ENCODE data around the gene RAD18. TPM values are rescaled to one million over a fixed set of nuclear protein-coding genes. Genes with fewer than 3 reads are reported as not detected.

The RAD18 gene
- total and polyA plus RNA-seq, 8 donors: 1.4 to 87.9 (median 4.6) TPM

DNA sequence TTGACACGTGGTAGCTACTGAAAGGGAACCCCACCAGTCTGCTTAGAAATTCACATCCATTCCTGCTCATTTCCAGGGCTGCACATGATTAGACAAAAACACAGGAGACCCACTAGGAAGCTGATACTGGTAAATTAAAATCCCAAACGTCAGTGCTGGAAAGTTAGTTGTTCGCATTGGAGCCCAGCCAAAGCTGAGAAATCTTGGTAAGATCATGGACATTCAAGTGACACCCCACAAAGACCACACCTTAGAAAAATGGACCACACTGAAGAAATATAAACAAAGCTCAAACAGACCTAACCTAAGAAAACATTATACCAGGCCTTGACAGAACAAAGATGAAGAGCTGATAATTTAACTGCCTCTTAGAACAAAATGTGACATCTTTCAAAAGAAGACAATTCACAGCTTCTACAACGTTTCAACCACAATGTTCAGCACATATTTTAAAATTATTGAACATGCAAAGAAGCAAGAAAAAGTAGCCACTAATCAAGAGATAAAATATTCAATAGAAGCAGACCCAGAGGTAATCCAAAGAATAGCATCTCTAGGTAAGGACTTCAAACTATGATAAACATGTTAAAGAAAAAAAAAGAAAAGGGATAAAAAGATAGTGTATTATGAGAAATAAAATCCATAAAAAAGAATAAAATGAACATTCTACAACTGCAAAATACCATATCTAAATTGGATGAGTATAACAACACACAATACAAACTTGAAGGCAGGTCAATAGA is 20.4 kb downstream of the RAD18 start:
- no peak for DNase-seq
- Histone ChIP-seq H3K36me3 (peaks cover 10 to 71% (median 58%) of the 10 kb centered on the region in 4 donors), H3K27ac (no peak overlapping the region), H3K4me3 (no peak overlapping the region), H3K4me1 (no peaks in the 10 kb centered on the region), H3K27me3 (no peaks in the 10 kb centered on the region), H3K9me3 (peaks cover 0 to 13% (median 2%) of the 10 kb centered on the region in 4 donors)
- no peak for TF ChIP-seq EP300 (IDR thresholded peaks at IDR 0.05)
- no peak for TF ChIP-seq POLR2AphosphoS5 (IDR thresholded peaks at IDR 0.05)
- no peak for TF ChIP-seq POLR2A (IDR thresholded peaks at IDR 0.05)
- TF ChIP-seq, protein P1, sequence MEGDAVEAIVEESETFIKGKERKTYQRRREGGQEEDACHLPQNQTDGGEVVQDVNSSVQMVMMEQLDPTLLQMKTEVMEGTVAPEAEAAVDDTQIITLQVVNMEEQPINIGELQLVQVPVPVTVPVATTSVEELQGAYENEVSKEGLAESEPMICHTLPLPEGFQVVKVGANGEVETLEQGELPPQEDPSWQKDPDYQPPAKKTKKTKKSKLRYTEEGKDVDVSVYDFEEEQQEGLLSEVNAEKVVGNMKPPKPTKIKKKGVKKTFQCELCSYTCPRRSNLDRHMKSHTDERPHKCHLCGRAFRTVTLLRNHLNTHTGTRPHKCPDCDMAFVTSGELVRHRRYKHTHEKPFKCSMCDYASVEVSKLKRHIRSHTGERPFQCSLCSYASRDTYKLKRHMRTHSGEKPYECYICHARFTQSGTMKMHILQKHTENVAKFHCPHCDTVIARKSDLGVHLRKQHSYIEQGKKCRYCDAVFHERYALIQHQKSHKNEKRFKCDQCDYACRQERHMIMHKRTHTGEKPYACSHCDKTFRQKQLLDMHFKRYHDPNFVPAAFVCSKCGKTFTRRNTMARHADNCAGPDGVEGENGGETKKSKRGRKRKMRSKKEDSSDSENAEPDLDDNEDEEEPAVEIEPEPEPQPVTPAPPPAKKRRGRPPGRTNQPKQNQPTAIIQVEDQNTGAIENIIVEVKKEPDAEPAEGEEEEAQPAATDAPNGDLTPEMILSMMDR (IDR thresholded peaks at IDR 0.05): no peak
- intact Hi-C loops (cut with DNase I; ENCODE audit: low total_unique reads): no loop called here
- WGBS, 5 donors: 85 to 91% (median 88%) methylated on average over 4 of the region's 4 CpGs

DNA sequence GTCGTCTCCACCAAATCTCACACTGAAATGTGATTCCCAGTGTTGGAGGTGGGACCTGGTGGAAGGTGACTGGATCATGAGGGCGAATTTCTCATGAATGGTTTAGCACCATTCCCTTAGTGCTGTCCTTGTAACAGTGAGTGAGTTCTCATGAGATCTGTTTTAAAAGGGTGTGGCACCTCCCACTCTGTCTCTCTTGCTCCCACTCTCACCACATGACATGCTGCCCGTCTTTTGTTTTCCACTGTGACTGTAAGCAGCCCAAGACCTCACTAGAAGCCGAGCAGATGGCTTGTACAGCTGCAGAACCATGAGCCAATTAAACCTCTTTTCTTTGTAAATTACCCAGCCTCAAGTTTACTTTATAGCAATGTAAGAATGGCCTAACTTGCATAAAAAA is 21.2 kb downstream of the RAD18 start:
- H3K36me3 ChIP-seq: peaks cover 10 to 75% (median 59%) of the 10 kb centered on the region in 4 donors
- no peak overlapping the region for H3K4me3 ChIP-seq
- TF ChIP-seq POLR2A (IDR thresholded peaks at IDR 0.05): no peak
- TF ChIP-seq, protein P1 (IDR thresholded peaks at IDR 0.05): no peak
- TF ChIP-seq POLR2AphosphoS5 (IDR thresholded peaks at IDR 0.05): no peak
- no peak for TF ChIP-seq EP300 (IDR thresholded peaks at IDR 0.05)
- no peak overlapping the region for H3K27ac ChIP-seq
- H3K4me1 ChIP-seq: peaks cover 0 to 4% (median 0%) of the 10 kb centered on the region in 4 donors
- H3K9me3 ChIP-seq: peaks cover 0 to 13% (median 2%) of the 10 kb centered on the region in 4 donors
- H3K27me3 ChIP-seq: no peaks in the 10 kb centered on the region
- DNase-seq: no peak
- 91 to 96% (median 94%) methylated on average over 4 of the region's 4 CpGs for WGBS, 5 donors
- intact Hi-C loops (cut with DNase I; ENCODE audit: low total_unique reads): no loop called here

DNA sequence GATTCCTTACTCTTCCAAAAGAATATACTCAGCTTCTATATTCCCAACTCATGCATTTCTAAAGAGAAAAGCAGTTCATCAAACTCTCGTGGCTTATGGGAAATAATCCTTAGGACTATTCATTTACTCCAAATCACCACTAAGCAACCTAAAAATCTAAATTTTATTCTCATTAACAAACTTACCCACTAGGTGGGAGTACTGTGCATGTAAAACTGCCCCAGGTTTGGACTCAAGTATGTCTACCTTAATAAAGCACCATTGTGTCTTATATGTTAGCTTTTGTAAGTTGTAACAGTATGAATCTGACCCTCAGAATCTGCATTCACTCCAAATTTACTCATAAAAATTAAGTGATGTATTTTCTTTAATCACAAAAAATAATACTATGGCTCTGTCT is 25.3 kb downstream of the RAD18 start:
- Histone ChIP-seq H3K27ac (no peak overlapping the region), H3K4me3 (no peak overlapping the region), H3K36me3 (peaks cover 10 to 59% (median 44%) of the 10 kb centered on the region in 4 donors), H3K4me1 (peaks cover 0 to 10% (median 2%) of the 10 kb centered on the region in 4 donors), H3K9me3 (peaks cover 0 to 5% (median 2%) of the 10 kb centered on the region in 4 donors), H3K27me3 (no peaks in the 10 kb centered on the region)
- 67 to 79% (median 74%) methylated on average over 1 of the region's 1 CpG for WGBS, 5 donors
- TF ChIP-seq POLR2A (IDR thresholded peaks at IDR 0.05): no peak
- TF ChIP-seq, protein P1 (IDR thresholded peaks at IDR 0.05): no peak
- TF ChIP-seq POLR2AphosphoS5 (IDR thresholded peaks at IDR 0.05): no peak
- no peak for TF ChIP-seq EP300 (IDR thresholded peaks at IDR 0.05)
- peak in 1 of 2 donors; percentile 13 for DNase-seq
- intact Hi-C loops (cut with DNase I; ENCODE audit: low total_unique reads): no loop called here

DNA sequence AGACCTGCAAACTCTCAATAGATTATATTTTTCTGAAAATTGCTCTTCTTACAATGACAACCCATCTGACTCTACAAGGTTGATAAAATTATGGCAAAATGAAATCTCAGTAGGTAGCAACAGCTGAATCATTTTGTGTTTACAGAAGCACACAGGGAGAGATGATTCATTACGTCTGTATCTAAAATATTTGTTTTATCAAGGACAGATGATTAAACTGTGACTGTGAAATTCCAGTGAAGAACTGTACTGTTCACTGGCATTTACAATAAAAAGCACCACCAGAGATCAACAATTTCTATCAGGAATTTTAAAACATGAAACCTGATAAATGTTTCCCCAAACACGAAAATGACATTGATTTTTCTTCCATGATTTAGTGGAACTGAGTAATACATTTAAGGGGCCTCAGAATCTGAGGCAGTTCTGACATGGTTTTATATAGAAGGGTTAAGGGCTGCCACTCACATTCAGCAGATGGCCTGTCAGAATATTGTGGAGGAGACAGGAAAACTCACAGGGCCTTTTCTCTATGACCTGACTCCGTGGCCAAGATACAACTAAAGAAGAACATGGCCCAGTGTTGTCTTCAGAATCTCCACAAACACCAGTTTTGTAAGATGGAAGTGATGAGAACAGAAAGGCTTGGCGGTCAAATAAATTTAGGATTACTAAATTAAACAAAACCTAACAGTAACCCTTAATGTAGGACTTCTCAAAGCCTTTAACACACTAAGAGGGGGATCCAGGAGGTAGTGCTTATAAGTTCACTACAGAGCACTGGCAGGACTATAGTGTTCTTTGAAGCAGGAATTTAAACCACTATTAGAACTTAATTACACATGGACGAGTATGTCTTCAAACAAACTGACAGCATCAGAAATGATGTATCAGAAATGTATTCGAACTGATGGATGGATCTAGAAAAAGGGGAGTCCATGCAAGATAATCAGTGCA is 25.9 kb downstream of the RAD18 start:
- WGBS, 5 donors: 57 to 63% (median 60%) methylated on average over 6 of the region's 6 CpGs
- Histone ChIP-seq H3K4me1 (peaks cover 0 to 10% (median 2%) of the 10 kb centered on the region in 4 donors), H3K36me3 (peaks cover 10 to 57% (median 43%) of the 10 kb centered on the region in 4 donors), H3K4me3 (no peak overlapping the region), H3K27me3 (no peaks in the 10 kb centered on the region), H3K27ac (no peak overlapping the region), H3K9me3 (no peaks in the 10 kb centered on the region)
- TF ChIP-seq EP300 (IDR thresholded peaks at IDR 0.05): no peak
- no peak for TF ChIP-seq POLR2A (IDR thresholded peaks at IDR 0.05)
- TF ChIP-seq, protein P1 (IDR thresholded peaks at IDR 0.05): no peak
- no peak for TF ChIP-seq POLR2AphosphoS5 (IDR thresholded peaks at IDR 0.05)
- intact Hi-C loops (cut with DNase I; ENCODE audit: low total_unique reads): no loop called here
- no peak for DNase-seq
